ENCODE data around the gene SYNE1. TPM values are rescaled to one million over a fixed set of nuclear protein-coding genes. Genes with fewer than 3 reads are reported as not detected.

SYNE1 gene
- total RNA-seq, 1 experiment from 2014 or later: 3.0 TPM

DNA sequence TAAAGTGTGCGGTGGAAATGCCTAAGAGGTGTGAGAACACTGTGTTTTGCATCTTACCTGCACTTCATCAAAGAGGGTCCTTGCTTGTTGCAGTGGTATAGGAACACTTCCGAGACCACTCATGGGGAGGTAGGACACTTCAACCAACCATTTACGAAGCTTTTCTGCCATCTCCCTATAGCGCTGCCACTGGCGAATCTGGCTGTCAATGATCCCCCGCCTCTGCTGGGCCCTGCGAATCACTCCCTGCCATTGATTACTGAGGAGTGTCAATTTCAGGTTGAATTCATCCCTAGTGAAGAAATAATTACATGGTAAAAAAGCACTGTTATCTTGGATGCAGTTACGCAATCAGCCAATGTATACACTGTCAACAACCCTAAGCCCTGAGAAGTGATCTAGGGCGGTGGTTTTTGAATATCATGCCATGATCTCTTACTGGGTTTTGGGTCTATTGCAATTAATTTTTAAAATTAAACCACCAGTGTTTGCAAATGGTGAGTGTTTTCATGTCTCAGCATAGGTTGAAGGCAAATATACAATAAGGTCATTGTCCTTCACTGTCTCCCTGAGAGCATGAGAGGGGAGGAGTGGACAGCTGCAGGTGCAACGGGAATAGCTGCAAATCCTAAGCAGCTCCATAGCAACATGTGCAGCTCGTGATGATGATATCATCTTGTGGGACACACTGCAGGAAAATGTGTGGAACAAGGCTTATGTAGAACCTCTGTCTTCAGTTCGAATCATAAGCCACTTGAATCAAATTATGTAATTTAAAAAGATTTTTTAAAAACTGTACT is 429.0 kb downstream of the SYNE1 start:
- H3K9me3 ChIP-seq (ENCODE audit: control insufficient read depth, low read depth, low read length): no peaks in the 10 kb centered on the region
- H3K27me3 Mint-ChIP-seq (ENCODE audit: low read depth): no peaks in the 10 kb centered on the region
- no peak overlapping the region for H3K4me2 ChIP-seq (ENCODE audit: insufficient read depth, insufficient read length, low read length)
- no peak overlapping the region for H2BK15ac ChIP-seq (ENCODE audit: low read depth, low read length)
- no peaks in the 10 kb centered on the region for H3K27me3 ChIP-seq (ENCODE audit: insufficient read depth, low read length)
- no peaks in the 10 kb centered on the region for H3K23me2 ChIP-seq (ENCODE audit: insufficient read length, low read depth, low read length, poor library complexity, severe bottlenecking)
- WGBS (ENCODE audit: extremely low coverage, insufficient read length, low lambda C conversion rate): no CpG with 5 or more reads among the region's 12 CpGs
- H4K20me1 ChIP-seq (ENCODE audit: control insufficient read depth, insufficient read depth, insufficient read length): no peaks in the 10 kb centered on the region
- H4K91ac ChIP-seq (ENCODE audit: insufficient read length, low read depth, low read length): no peak overlapping the region
- H2BK20ac ChIP-seq (ENCODE audit: low read depth, low read length, poor library complexity, severe bottlenecking): no peak overlapping the region
- H3K79me2 ChIP-seq (ENCODE audit: insufficient read depth, low read length): no peaks in the 10 kb centered on the region
- H3K27ac ChIP-seq (ENCODE audit: insufficient read length, low read depth, low read length): no peak overlapping the region
- TF ChIP-seq, protein P1, sequence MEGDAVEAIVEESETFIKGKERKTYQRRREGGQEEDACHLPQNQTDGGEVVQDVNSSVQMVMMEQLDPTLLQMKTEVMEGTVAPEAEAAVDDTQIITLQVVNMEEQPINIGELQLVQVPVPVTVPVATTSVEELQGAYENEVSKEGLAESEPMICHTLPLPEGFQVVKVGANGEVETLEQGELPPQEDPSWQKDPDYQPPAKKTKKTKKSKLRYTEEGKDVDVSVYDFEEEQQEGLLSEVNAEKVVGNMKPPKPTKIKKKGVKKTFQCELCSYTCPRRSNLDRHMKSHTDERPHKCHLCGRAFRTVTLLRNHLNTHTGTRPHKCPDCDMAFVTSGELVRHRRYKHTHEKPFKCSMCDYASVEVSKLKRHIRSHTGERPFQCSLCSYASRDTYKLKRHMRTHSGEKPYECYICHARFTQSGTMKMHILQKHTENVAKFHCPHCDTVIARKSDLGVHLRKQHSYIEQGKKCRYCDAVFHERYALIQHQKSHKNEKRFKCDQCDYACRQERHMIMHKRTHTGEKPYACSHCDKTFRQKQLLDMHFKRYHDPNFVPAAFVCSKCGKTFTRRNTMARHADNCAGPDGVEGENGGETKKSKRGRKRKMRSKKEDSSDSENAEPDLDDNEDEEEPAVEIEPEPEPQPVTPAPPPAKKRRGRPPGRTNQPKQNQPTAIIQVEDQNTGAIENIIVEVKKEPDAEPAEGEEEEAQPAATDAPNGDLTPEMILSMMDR (conservative IDR thresholded peaks at IDR 0.05): no peak
- H3K4me1 ChIP-seq (ENCODE audit: insufficient read depth, low read length): no peaks in the 10 kb centered on the region
- H3K27ac Mint-ChIP-seq: no peak overlapping the region
- no peak overlapping the region for H3K14ac ChIP-seq (ENCODE audit: insufficient read depth, low read length)
- H3K9ac ChIP-seq (ENCODE audit: extremely low read depth, insufficient read length, low read length): no peak overlapping the region
- no peak overlapping the region for H2BK12ac ChIP-seq (ENCODE audit: insufficient read length, low read depth, low read length)
- H4K5ac ChIP-seq (ENCODE audit: insufficient read length, low read depth, low read length): no peak overlapping the region
- no peak overlapping the region for H3K56ac ChIP-seq (ENCODE audit: insufficient read length, low read depth, low read length)
- H3T11ph ChIP-seq (ENCODE audit: low read length): no peak overlapping the region
- H3K4me1 Mint-ChIP-seq: no peaks in the 10 kb centered on the region
- no peaks in the 10 kb centered on the region for H3K9me3 Mint-ChIP-seq
- H3K23ac ChIP-seq (ENCODE audit: insufficient read length, low read depth, low read length): no peak overlapping the region
- H4K8ac ChIP-seq (replicated peaks; ENCODE audit: insufficient read length, low read depth, low read length): no peak overlapping the region
- no peak overlapping the region for H2AK5ac ChIP-seq (ENCODE audit: insufficient read length, low read length)
- H3K18ac ChIP-seq (ENCODE audit: insufficient read length, low read depth, low read length): no peak overlapping the region
- no peak for DNase-seq
- no peaks in the 10 kb centered on the region for H3K79me1 ChIP-seq (ENCODE audit: insufficient read depth, low read depth, low read length, poor library complexity, severe bottlenecking)
- H2AFZ ChIP-seq (ENCODE audit: low read length): no peak overlapping the region
- H3K4ac ChIP-seq (ENCODE audit: low read depth, low read length): no peak overlapping the region
- H3K36me3 Mint-ChIP-seq (ENCODE audit: insufficient read depth in 1 of 3, low read depth in 3 of 3): no peaks in the 10 kb centered on the region; a peak in 2 of 7 replicates
- no peak overlapping the region for H3K4me3 Mint-ChIP-seq
- H2BK120ac ChIP-seq (ENCODE audit: low read depth, low read length, poor library complexity, severe bottlenecking): no peak overlapping the region
- no peak overlapping the region for H2BK5ac ChIP-seq (ENCODE audit: insufficient read length, low read length)
